HS-27A (cell line): ENCODE data around the gene ZHX3.

Source experiments
- DNase-seq: peaks from one replicate; pipeline ENCODE4 v3.0.0-alpha.2; 2012; ENCODE audit warnings: low read depth, missing footprints

ZHX3 gene

GRCh38 chr20:41299899-41300298, 17.6 kb downstream of the ZHX3 start:
- DNase-seq, result no peak

- DNase-seq, result no peak
These were observed 24.1 kb downstream of the ZHX3 start for GRCh38 chr20:41293269-41294037.

GRCh38 chr20:41290804-41291389, 26.6 kb downstream of the ZHX3 start:
- no peak for DNase-seq

GRCh38 chr20:41287327-41287726, 30.2 kb downstream of the ZHX3 start:
- peak; percentile 56 for DNase-seq

GRCh38 chr20:41286240-41286851, 31.2 kb downstream of the ZHX3 start:
- DNase-seq, result no peak

- DNase-seq, result no peak
These were observed 37.8 kb downstream of the ZHX3 start for GRCh38 chr20:41279546-41280225.

GRCh38 chr20:41278936-41279335, 38.6 kb downstream of the ZHX3 start:
- no peak for DNase-seq

GRCh38 chr20:41277049-41277448, 40.5 kb downstream of the ZHX3 start:
- no peak for DNase-seq

- no peak for DNase-seq
These were observed 41.2 kb downstream of the ZHX3 start for GRCh38 chr20:41276317-41276751.

- no peak for DNase-seq
These were observed 42.2 kb downstream of the ZHX3 start for GRCh38 chr20:41275301-41275731.

- no peak for DNase-seq
These were observed 43.4 kb downstream of the ZHX3 start for GRCh38 chr20:41274152-41274551.

- no peak for DNase-seq
These were observed 44.1 kb downstream of the ZHX3 start for GRCh38 chr20:41273445-41273844.

GRCh38 chr20:41272339-41272738, 45.2 kb downstream of the ZHX3 start:
- no peak for DNase-seq

- no peak for DNase-seq
These were observed 48.4 kb downstream of the ZHX3 start for GRCh38 chr20:41268917-41269652.

GRCh38 chr20:41268402-41268801, 49.1 kb downstream of the ZHX3 start:
- DNase-seq, result no peak

- no peak for DNase-seq
These were observed 51.6 kb downstream of the ZHX3 start for GRCh38 chr20:41265938-41266337.

- no peak for DNase-seq
These were observed 52.7 kb downstream of the ZHX3 start for GRCh38 chr20:41264819-41265218.

- DNase-seq, result no peak
These were observed 55.5 kb downstream of the ZHX3 start for GRCh38 chr20:41261790-41262717.

GRCh38 chr20:41261260-41261659, 56.3 kb downstream of the ZHX3 start:
- DNase-seq, result no peak

- no peak for DNase-seq
These were observed 56.8 kb downstream of the ZHX3 start for GRCh38 chr20:41260734-41261220.

GRCh38 chr20:41259309-41259708, 58.2 kb downstream of the ZHX3 start:
- no peak for DNase-seq
